Measurements from ENCODE around the gene CHPT1.
A peak's percentile ranks its signal among the peaks of the same experiment; 100 is the strongest.

The CHPT1 gene

GRCh38 chr12:101750152-101750551 is 52.7 kb downstream of the CHPT1 start:
- TF ChIP-seq SNAI2 (CRISPR knock-in tag; IDR thresholded peaks at IDR 0.05) (no peak), ESRRG (CRISPR knock-in tag; IDR thresholded peaks at IDR 0.05) (no peak), POU6F1 (CRISPR knock-in tag; IDR thresholded peaks at IDR 0.05; ENCODE audit: borderline replicate concordance, low read depth) (no peak)
- TF ChIP-seq, protein P1, sequence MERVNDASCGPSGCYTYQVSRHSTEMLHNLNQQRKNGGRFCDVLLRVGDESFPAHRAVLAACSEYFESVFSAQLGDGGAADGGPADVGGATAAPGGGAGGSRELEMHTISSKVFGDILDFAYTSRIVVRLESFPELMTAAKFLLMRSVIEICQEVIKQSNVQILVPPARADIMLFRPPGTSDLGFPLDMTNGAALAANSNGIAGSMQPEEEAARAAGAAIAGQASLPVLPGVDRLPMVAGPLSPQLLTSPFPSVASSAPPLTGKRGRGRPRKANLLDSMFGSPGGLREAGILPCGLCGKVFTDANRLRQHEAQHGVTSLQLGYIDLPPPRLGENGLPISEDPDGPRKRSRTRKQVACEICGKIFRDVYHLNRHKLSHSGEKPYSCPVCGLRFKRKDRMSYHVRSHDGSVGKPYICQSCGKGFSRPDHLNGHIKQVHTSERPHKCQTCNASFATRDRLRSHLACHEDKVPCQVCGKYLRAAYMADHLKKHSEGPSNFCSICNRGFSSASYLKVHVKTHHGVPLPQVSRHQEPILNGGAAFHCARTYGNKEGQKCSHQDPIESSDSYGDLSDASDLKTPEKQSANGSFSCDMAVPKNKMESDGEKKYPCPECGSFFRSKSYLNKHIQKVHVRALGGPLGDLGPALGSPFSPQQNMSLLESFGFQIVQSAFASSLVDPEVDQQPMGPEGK (CRISPR knock-in tag; IDR thresholded peaks at IDR 0.05; ENCODE audit: borderline replicate concordance), result no peak
- ATAC-seq, result no peak

DNA sequence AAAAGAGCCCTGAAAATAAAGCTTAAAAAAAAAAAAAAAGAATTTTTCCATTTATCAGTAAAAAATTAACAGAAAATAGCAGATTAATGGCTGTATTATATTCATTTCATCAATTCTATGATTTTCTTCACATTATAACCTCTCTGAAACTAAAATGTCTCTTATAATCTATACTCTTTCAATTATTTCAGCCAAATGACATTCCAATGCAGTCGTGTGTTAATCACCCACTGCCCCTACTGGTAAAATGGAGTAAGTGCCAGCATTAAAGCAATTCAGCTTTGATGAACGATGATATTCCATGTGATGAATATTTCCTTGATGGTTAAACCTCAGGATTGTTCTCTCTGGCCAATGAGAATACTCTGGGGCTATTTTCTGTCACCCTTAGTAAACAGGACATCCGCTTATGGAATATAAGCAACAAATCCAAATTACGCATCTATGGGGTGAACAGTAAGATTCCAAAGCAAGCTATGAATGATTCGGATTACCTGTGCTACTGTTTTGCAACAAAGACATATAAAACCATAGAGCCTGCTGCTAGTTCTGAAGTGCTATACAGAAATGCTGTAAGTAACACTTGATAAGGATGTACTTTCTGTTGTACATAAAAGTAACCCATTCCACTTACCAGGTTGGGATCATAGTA is 62.1 kb downstream of the CHPT1 start:
- TF ChIP-seq, protein P1 (CRISPR knock-in tag; IDR thresholded peaks at IDR 0.05; ENCODE audit: borderline replicate concordance), result no peak
- no peak for TF ChIP-seq RARB (CRISPR knock-in tag; IDR thresholded peaks at IDR 0.05)
- no peak for TF ChIP-seq ZFP30 (CRISPR knock-in tag; IDR thresholded peaks at IDR 0.05)
- no peak for TF ChIP-seq POU6F1 (CRISPR knock-in tag; IDR thresholded peaks at IDR 0.05; ENCODE audit: borderline replicate concordance, low read depth)
- TF ChIP-seq GLIS3 (CRISPR knock-in tag; IDR thresholded peaks at IDR 0.05), result no peak
- TF ChIP-seq SNAI2 (CRISPR knock-in tag; IDR thresholded peaks at IDR 0.05), result no peak
- no peak for TF ChIP-seq ZNF8 (CRISPR knock-in tag; IDR thresholded peaks at IDR 0.05)
- TF ChIP-seq CSRNP3 (CRISPR knock-in tag; IDR thresholded peaks at IDR 0.05), result no peak
- TF ChIP-seq TSHZ2 (CRISPR knock-in tag; IDR thresholded peaks at IDR 0.05), result no peak
- no peak for TF ChIP-seq ESRRG (CRISPR knock-in tag; IDR thresholded peaks at IDR 0.05)
- TF ChIP-seq ISL1 (CRISPR knock-in tag; IDR thresholded peaks at IDR 0.05), result no peak
- TF ChIP-seq BACH2 (CRISPR knock-in tag; IDR thresholded peaks at IDR 0.05; ENCODE audit: borderline replicate concordance), result no peak
- no peak for TF ChIP-seq TOX (CRISPR knock-in tag; IDR thresholded peaks at IDR 0.05; ENCODE audit: borderline replicate concordance)
- no peak for TF ChIP-seq CREB5 (CRISPR knock-in tag; IDR thresholded peaks at IDR 0.05; ENCODE audit: low read depth)
- TF ChIP-seq ZC3H10 (CRISPR knock-in tag; IDR thresholded peaks at IDR 0.05), result no peak
- no peak for TF ChIP-seq TCF4 (CRISPR knock-in tag; IDR thresholded peaks at IDR 0.05; ENCODE audit: borderline replicate concordance)
- peak; percentile 81 for ATAC-seq
